CD14-positive monocyte (primary cell): ENCODE data around the gene ABCC11. TPM values are rescaled to one million over a fixed set of nuclear protein-coding genes. Genes with fewer than 3 reads are reported as not detected.

ENCODE experiments used
- DNase-seq, 3 donors: peaks; one replicate each; pipeline ENCODE4 v3.0.0-alpha.2; 2011 to 2022
- H2AFZ ChIP-seq: 2 replicates; pipeline ENCODE4 v1.6.0; 2012; ENCODE audit warnings: mild to moderate bottlenecking, low read depth, low read length, inconsistent platforms; ENCODE audit not compliant: insufficient read depth, poor library complexity, severe bottlenecking
- H3K27ac ChIP-seq, 2 donors: 1 replicate in 1 of 2; 2 replicates in 1 of 2; pipeline ENCODE4 v1.5.1; 2012 to 2013; ENCODE audit warnings: low read length in 2 of 2, control low read depth in 1 of 2, inconsistent platforms in 1 of 2, low read depth in 1 of 2, mild to moderate bottlenecking in 1 of 2
- H3K27me3 ChIP-seq, 2 donors: one replicate each; pipeline versions ENCODE4 v1.6.0 to v1.6.1; 2011 to 2013; ENCODE audit warnings: low read length in 2 of 2; ENCODE audit not compliant: control insufficient read depth in 2 of 2, insufficient read depth in 2 of 2
- H3K36me3 ChIP-seq, 2 donors: replicated peaks in 1 of 2; 1 replicate in 1 of 2; 2 replicates in 1 of 2; pipeline versions ENCODE4 v1.5.1 to v1.6.1; 2012 to 2013; ENCODE audit warnings: low read length in 2 of 2, control low read depth in 1 of 2, inconsistent platforms in 1 of 2, mild to moderate bottlenecking in 1 of 2; ENCODE audit not compliant: insufficient read depth in 2 of 2, control insufficient read depth in 1 of 2
- H3K4me1 ChIP-seq, 2 donors: 1 replicate in 1 of 2; 2 replicates in 1 of 2; pipeline versions ENCODE4 v1.5.1 to v1.6.1; 2012 to 2013; ENCODE audit warnings: low read length in 2 of 2, control low read depth in 1 of 2, inconsistent platforms in 1 of 2, mild to moderate bottlenecking in 1 of 2, moderate library complexity in 1 of 2; ENCODE audit not compliant: insufficient read depth in 2 of 2, control insufficient read depth in 1 of 2
- H3K4me2 ChIP-seq: replicated peaks from 2 replicates; pipeline ENCODE3; 2012; ENCODE audit warnings: low read length, moderate library complexity, mild to moderate bottlenecking; ENCODE audit not compliant: poor library complexity, severe bottlenecking; ENCODE audit errors: extremely low read depth
- H3K4me3 ChIP-seq, 3 experiments: fragments of 200-600 bp in 1 of 3; sonication (generic) in 1 of 3; replicated peaks in 1 of 3; 1 replicate in 2 of 3; 2 replicates in 1 of 3; pipeline ENCODE4 v1.5.1; 2011 to 2013; ENCODE audit warnings: low read length in 3 of 3, mild to moderate bottlenecking in 3 of 3, control low read depth in 2 of 3, low read depth in 2 of 3, inconsistent platforms in 1 of 3, moderate library complexity in 1 of 3
- H3K79me2 ChIP-seq: 2 replicates; pipeline ENCODE4 v1.6.0; 2012; ENCODE audit warnings: mild to moderate bottlenecking, control low read depth, inconsistent platforms, low read length, moderate library complexity; ENCODE audit not compliant: insufficient read depth
- H3K9ac ChIP-seq: 2 replicates; pipeline ENCODE4 v1.6.0; 2017; ENCODE audit warnings: low read length, mild to moderate bottlenecking; ENCODE audit not compliant: insufficient read depth, poor library complexity, severe bottlenecking
- H3K9me3 ChIP-seq, 2 donors: replicated peaks in 1 of 2; 1 replicate in 1 of 2; 2 replicates in 1 of 2; pipeline versions ENCODE4 v1.5.1 to v1.6.1; 2012 to 2013; ENCODE audit warnings: low read length in 2 of 2, control low read depth in 1 of 2; ENCODE audit not compliant: control insufficient read depth in 1 of 2, insufficient read depth in 1 of 2
- H4K20me1 ChIP-seq: 2 replicates; pipeline ENCODE4 v1.6.0; 2012; ENCODE audit warnings: mild to moderate bottlenecking, low read length, control low read depth, moderate library complexity; ENCODE audit not compliant: insufficient read depth
- H3K27ac Mint-ChIP-seq, 7 donors: one replicate each; pipeline ENCODE4 v1.8.0; 2020; ENCODE audit warnings: mild to moderate bottlenecking in 7 of 7, mixed read lengths in 7 of 7, moderate library complexity in 6 of 7, inconsistent platforms in 2 of 7
- H3K27me3 Mint-ChIP-seq, 3 donors: one replicate each; pipeline ENCODE4 v1.8.0; 2021 to 2022; ENCODE audit warnings: low read depth in 3 of 3, mild to moderate bottlenecking in 3 of 3, mixed read lengths in 3 of 3, moderate library complexity in 3 of 3, inconsistent platforms in 1 of 3
- H3K36me3 Mint-ChIP-seq, 2 donors: one replicate each; pipeline ENCODE4 v1.8.0; 2020; ENCODE audit warnings: mixed read lengths in 2 of 2, inconsistent platforms in 1 of 2, mild to moderate bottlenecking in 1 of 2
- H3K4me1 Mint-ChIP-seq: one replicate; pipeline ENCODE4 v1.8.0; 2020; ENCODE audit warnings: mild to moderate bottlenecking, mixed read lengths
- H3K4me3 Mint-ChIP-seq, 2 donors: one replicate each; pipeline ENCODE4 v1.8.0; 2020; ENCODE audit warnings: mild to moderate bottlenecking in 2 of 2, mixed read lengths in 2 of 2, moderate library complexity in 1 of 2
- H3K9me3 Mint-ChIP-seq, 7 donors: one replicate each; pipeline ENCODE4 v1.8.0; 2020 to 2022; ENCODE audit warnings: mixed read lengths in 7 of 7, mild to moderate bottlenecking in 6 of 7, moderate library complexity in 6 of 7, inconsistent platforms in 2 of 7
- WGBS: methylation state at CpG from one replicate; pipeline ENCODE4 v1.1.5; 2013; ENCODE audit warnings: missing lambda C conversion rate; ENCODE audit not compliant: insufficient coverage; 5-methylcytosine and 5-hydroxymethylcytosine counted together
- intact Hi-C, 2 donors: fragments of 100-400 bp; cut with micrococcal nuclease; formaldehyde crosslinking; loops; one replicate each; pipeline versions ENCODE4 v1.15.0 to v1.15.1; 2023
- polyA plus RNA-seq, 3 donors: library from polyadenylated mRNA; depleted of rRNA in 1 of 3; unstranded in 2 of 3; stranded (reverse) in 1 of 3; fragments of 300-500 nt in 2 of 3; fragments of >200 nt in 1 of 3; fragmentation: Illumina TruSeq in 2 of 3; gene quantifications; 1 replicate in 2 of 3; 2 replicates in 1 of 3; pipeline ENCODE4 v1.2.3, GENCODE V29; 2012 to 2021
- TF ChIP-seq, protein P1 (sequence below): fragments of 200-600 bp; IDR thresholded peaks from one replicate; pipeline ENCODE4 v1.8.0; 2022; ENCODE audit warnings: antibody characterized with exemption, mild to moderate bottlenecking

Gene ABCC11
- polyA plus RNA-seq, 3 donors, result 0.03 TPM; not detected in 2

GRCh38 chr16:48220891-48221290 is 26.4 kb downstream of the ABCC11 start:
- H3K4me3 ChIP-seq, result no peak overlapping the region
- H3K4me1 ChIP-seq, result no peaks in the 10 kb centered on the region
- DNase-seq, result no peak
- H3K36me3 ChIP-seq, result no peaks in the 10 kb centered on the region
- H3K9me3 ChIP-seq, result no peaks in the 10 kb centered on the region
- intact Hi-C loops, result no loop called here
- no peak overlapping the region for H3K27ac ChIP-seq
- H3K9ac ChIP-seq, result no peak overlapping the region
- no peaks in the 10 kb centered on the region for H3K27me3 ChIP-seq
- WGBS, result 91% methylated on average over 3 of the region's 3 CpGs
- Mint-ChIP-seq H3K27me3 (peaks cover 0 to 2% (median 0%) of the 10 kb centered on the region in 3 donors), H3K9me3 (peaks cover 0 to 3% (median 0%) of the 10 kb centered on the region in 7 donors), H3K36me3 (no peaks in the 10 kb centered on the region), H3K4me3 (no peak overlapping the region), H3K4me1 (peaks cover 5% of the 10 kb centered on the region), H3K27ac (peak overlapping the region in 1 of 7 donors; percentile 38)
- TF ChIP-seq, protein P1, sequence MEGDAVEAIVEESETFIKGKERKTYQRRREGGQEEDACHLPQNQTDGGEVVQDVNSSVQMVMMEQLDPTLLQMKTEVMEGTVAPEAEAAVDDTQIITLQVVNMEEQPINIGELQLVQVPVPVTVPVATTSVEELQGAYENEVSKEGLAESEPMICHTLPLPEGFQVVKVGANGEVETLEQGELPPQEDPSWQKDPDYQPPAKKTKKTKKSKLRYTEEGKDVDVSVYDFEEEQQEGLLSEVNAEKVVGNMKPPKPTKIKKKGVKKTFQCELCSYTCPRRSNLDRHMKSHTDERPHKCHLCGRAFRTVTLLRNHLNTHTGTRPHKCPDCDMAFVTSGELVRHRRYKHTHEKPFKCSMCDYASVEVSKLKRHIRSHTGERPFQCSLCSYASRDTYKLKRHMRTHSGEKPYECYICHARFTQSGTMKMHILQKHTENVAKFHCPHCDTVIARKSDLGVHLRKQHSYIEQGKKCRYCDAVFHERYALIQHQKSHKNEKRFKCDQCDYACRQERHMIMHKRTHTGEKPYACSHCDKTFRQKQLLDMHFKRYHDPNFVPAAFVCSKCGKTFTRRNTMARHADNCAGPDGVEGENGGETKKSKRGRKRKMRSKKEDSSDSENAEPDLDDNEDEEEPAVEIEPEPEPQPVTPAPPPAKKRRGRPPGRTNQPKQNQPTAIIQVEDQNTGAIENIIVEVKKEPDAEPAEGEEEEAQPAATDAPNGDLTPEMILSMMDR, result no peak
- no peaks in the 10 kb centered on the region for H4K20me1 ChIP-seq
- H3K79me2 ChIP-seq, result no peaks in the 10 kb centered on the region
- no peak overlapping the region for H3K4me2 ChIP-seq
- no peak overlapping the region for H2AFZ ChIP-seq

- peaks cover 0 to 6% (median 0%) of the 10 kb centered on the region in 3 donors for H3K27me3 Mint-ChIP-seq
- Histone ChIP-seq H4K20me1 (no peaks in the 10 kb centered on the region), H3K36me3 (no peaks in the 10 kb centered on the region), H3K9me3 (no peaks in the 10 kb centered on the region), H3K79me2 (no peaks in the 10 kb centered on the region), H2AFZ (no peak overlapping the region), H3K9ac (no peak overlapping the region), H3K27ac (no peak overlapping the region), H3K4me1 (no peaks in the 10 kb centered on the region), H3K4me3 (no peak overlapping the region), H3K4me2 (no peak overlapping the region), H3K27me3 (no peaks in the 10 kb centered on the region)
- DNase-seq, result no peak
- no peak overlapping the region for H3K27ac Mint-ChIP-seq
- intact Hi-C loops, result no loop called here
- TF ChIP-seq, protein P1, result no peak
- peaks cover 5% of the 10 kb centered on the region for H3K4me1 Mint-ChIP-seq
- H3K9me3 Mint-ChIP-seq, result peaks cover 0 to 2% (median 0%) of the 10 kb centered on the region in 7 donors
- no CpG with 5 or more reads among the region's 3 CpGs for WGBS
- no peak overlapping the region for H3K4me3 Mint-ChIP-seq
- H3K36me3 Mint-ChIP-seq, result no peaks in the 10 kb centered on the region
Measured at GRCh38 chr16:48218473-48218872, 28.9 kb downstream of the ABCC11 start.
